Activated effector memory CD4-positive, alpha-beta T cell treated with anti-CD3 and anti-CD28 coated beads, Interleukin-2, amount 50 U/mL, for 16 hours (primary cell): ENCODE data around the gene AIP.
"Not testable (repeated sequence)": the region's sequence is repeated elsewhere in the genome, so short reads cannot be mapped to it uniquely, and the experiment has no call there.

Source experiments
- DNase-seq: peaks from one replicate; pipeline ENCODE4 v3.0.0-alpha.2; 2020

The AIP gene

GRCh38 chr11:67469508-67469811 lies 13.4 kb upstream of the AIP start:
- no peak for DNase-seq

GRCh38 chr11:67470337-67471002 lies 12.4 kb upstream of the AIP start:
- no peak for DNase-seq

- DNase-seq = no peak
These were observed 9.9 kb upstream of the AIP start for GRCh38 chr11:67472882-67473281.

- DNase-seq = not testable (repeated sequence)
These were observed 6.1 kb upstream of the AIP start for GRCh38 chr11:67476692-67477091.

- not testable (repeated sequence) for DNase-seq
These were observed 5.3 kb upstream of the AIP start for GRCh38 chr11:67477344-67478050.

GRCh38 chr11:67482275-67482826 lies 475 bp upstream of the AIP start:
- DNase-seq = no peak

- peak; percentile 79 for DNase-seq
These were observed 1.2 kb downstream of the AIP start for GRCh38 chr11:67483831-67484665.

GRCh38 chr11:67484847-67485311 lies 2.1 kb downstream of the AIP start:
- DNase-seq = peak; percentile 88

GRCh38 chr11:67485873-67486361 lies 3.1 kb downstream of the AIP start:
- DNase-seq = peak; percentile 79

GRCh38 chr11:67486481-67487195 lies 3.8 kb downstream of the AIP start:
- peak; percentile 82 for DNase-seq

GRCh38 chr11:67489203-67489884 lies 6.5 kb downstream of the AIP start:
- no peak for DNase-seq

GRCh38 chr11:67489885-67490726 lies 7.3 kb downstream of the AIP start:
- no peak for DNase-seq

GRCh38 chr11:67490727-67491065 lies 7.9 kb downstream of the AIP start:
- peak; percentile 61 for DNase-seq

GRCh38 chr11:67491276-67492068 lies 8.6 kb downstream of the AIP start:
- peak; percentile 59 for DNase-seq

GRCh38 chr11:67492069-67492727 lies 9.4 kb downstream of the AIP start:
- peak; percentile 59 for DNase-seq

GRCh38 chr11:67492801-67493547 lies 10.1 kb downstream of the AIP start:
- DNase-seq = peak; percentile 68

GRCh38 chr11:67493548-67494370 lies 10.9 kb downstream of the AIP start:
- DNase-seq = peak; percentile 61
